ENCODE measurements around the gene SMAP1. TPM values are rescaled to one million over a fixed set of nuclear protein-coding genes. Genes with fewer than 3 reads are reported as not detected.
A peak's percentile ranks its signal among the peaks of the same experiment; 100 is the strongest.

Gene SMAP1
- total RNA-seq, 2 experiments from 2014 or later = 33.2 to 33.7 TPM

- H3K4me3 Mint-ChIP-seq = no peak overlapping the region
- CTCF ChIA-PET = interaction anchor here (1.4 kb wide), 1 partner anchor 12 kb away, joined by 4 read pairs; no protein-coding TSS in a partner anchor
These were observed 204.8 kb downstream of the SMAP1 start for GRCh38 chr6:70872469-70872868.

GRCh38 chr6:70874181-70874913, 206.7 kb downstream of the SMAP1 start:
- CTCF ChIA-PET = interaction anchor here (0.6 kb wide), 1 partner anchor 10 kb away, joined by 3 read pairs; no protein-coding TSS in a partner anchor
- no peak for ATAC-seq

More at GRCh38 chr6:70872469-70872868, 204.8 kb downstream of the SMAP1 start:
- H3K4me1 Mint-ChIP-seq = no peaks in the 10 kb centered on the region
- ATAC-seq = no peak
- no peak for DNase-seq
- peaks cover 5% of the 10 kb centered on the region for H3K36me3 Mint-ChIP-seq
- no peak overlapping the region for H3K27ac Mint-ChIP-seq
- H3K27me3 Mint-ChIP-seq = peaks cover 24% of the 10 kb centered on the region
- peaks cover 4% of the 10 kb centered on the region for H3K9me3 Mint-ChIP-seq (ENCODE audit: low read depth)

GRCh38 chr6:70879496-70879895, 211.8 kb downstream of the SMAP1 start:
- no peaks in the 10 kb centered on the region for H3K9me3 Mint-ChIP-seq (ENCODE audit: low read depth)
- DNase-seq (no peak), ATAC-seq (no peak)
- H3K36me3 Mint-ChIP-seq = no peaks in the 10 kb centered on the region
- H3K4me3 Mint-ChIP-seq = no peak overlapping the region
- peaks cover 19% of the 10 kb centered on the region for H3K27me3 Mint-ChIP-seq
- CTCF ChIA-PET = interaction anchor here (1.2 to 1.7 kb wide), 2 partner anchors 172 to 357 kb away, joined by 3 to 4 read pairs; no protein-coding TSS in a partner anchor
- no peaks in the 10 kb centered on the region for H3K4me1 Mint-ChIP-seq
- no peak overlapping the region for H3K27ac Mint-ChIP-seq

More at GRCh38 chr6:70874181-70874913, 206.7 kb downstream of the SMAP1 start:
- DNase-seq = no peak
- Mint-ChIP-seq H3K27me3 (peaks cover 19% of the 10 kb centered on the region), H3K4me1 (no peaks in the 10 kb centered on the region), H3K27ac (no peak overlapping the region), H3K9me3 (ENCODE audit: low read depth) (peaks cover 4% of the 10 kb centered on the region), H3K4me3 (no peak overlapping the region), H3K36me3 (peaks cover 5% of the 10 kb centered on the region)

GRCh38 chr6:70884074-70884983, 216.6 kb downstream of the SMAP1 start:
- CTCF ChIA-PET = interaction anchor here (0.6 to 2.6 kb wide), 35 partner anchors 10 to 663 kb away, joined by 3 to 39 read pairs (median 4); no protein-coding TSS in a partner anchor
- Mint-ChIP-seq H3K27ac (no peak overlapping the region), H3K4me3 (no peak overlapping the region), H3K4me1 (no peaks in the 10 kb centered on the region), H3K36me3 (no peaks in the 10 kb centered on the region), H3K9me3 (ENCODE audit: low read depth) (no peaks in the 10 kb centered on the region), H3K27me3 (peaks cover 9% of the 10 kb centered on the region)
- peak; percentile 59 for DNase-seq
- peak; percentile 83 for ATAC-seq

- Mint-ChIP-seq H3K36me3 (no peaks in the 10 kb centered on the region), H3K27me3 (peaks cover 5% of the 10 kb centered on the region), H3K27ac (no peak overlapping the region), H3K4me3 (no peak overlapping the region), H3K4me1 (no peaks in the 10 kb centered on the region), H3K9me3 (ENCODE audit: low read depth) (no peaks in the 10 kb centered on the region)
- CTCF ChIA-PET = interaction anchor here (2.5 to 2.6 kb wide), 3 partner anchors 70 to 365 kb away, joined by 11 to 39 read pairs (median 14); no protein-coding TSS in a partner anchor
- DNase-seq = no peak
- ATAC-seq = no peak
These were observed 218.4 kb downstream of the SMAP1 start for GRCh38 chr6:70886071-70886470.

- Mint-ChIP-seq H3K4me1 (no peaks in the 10 kb centered on the region), H3K27ac (no peak overlapping the region), H3K4me3 (no peak overlapping the region), H3K27me3 (peaks cover 2% of the 10 kb centered on the region), H3K36me3 (no peaks in the 10 kb centered on the region), H3K9me3 (ENCODE audit: low read depth) (no peaks in the 10 kb centered on the region)
- CTCF ChIA-PET = no interaction called here
- DNase-seq (no peak), ATAC-seq (no peak)
These were observed 219.0 kb downstream of the SMAP1 start for GRCh38 chr6:70886661-70887060.

- H3K36me3 Mint-ChIP-seq = no peaks in the 10 kb centered on the region
- H3K27ac Mint-ChIP-seq = no peak overlapping the region
- peaks cover 6% of the 10 kb centered on the region for H3K27me3 Mint-ChIP-seq
- no peaks in the 10 kb centered on the region for H3K9me3 Mint-ChIP-seq (ENCODE audit: low read depth)
- no peak for ATAC-seq
- H3K4me1 Mint-ChIP-seq = no peaks in the 10 kb centered on the region
- DNase-seq = no peak
- H3K4me3 Mint-ChIP-seq = no peak overlapping the region
- CTCF ChIA-PET = interaction anchor here (0.9 kb wide), 1 partner anchor 67 kb away, joined by 3 read pairs; no protein-coding TSS in a partner anchor
These were observed 221.6 kb downstream of the SMAP1 start for GRCh38 chr6:70889270-70889669.

- Mint-ChIP-seq H3K27me3 (peaks cover 17% of the 10 kb centered on the region), H3K9me3 (ENCODE audit: low read depth) (no peaks in the 10 kb centered on the region), H3K4me1 (no peaks in the 10 kb centered on the region), H3K27ac (no peak overlapping the region), H3K4me3 (no peak overlapping the region), H3K36me3 (no peaks in the 10 kb centered on the region)
- CTCF ChIA-PET = interaction anchor here (1.6 to 2.1 kb wide), 2 partner anchors 10 to 187 kb away, joined by 4 to 5 read pairs; no protein-coding TSS in a partner anchor
- ATAC-seq (no peak), DNase-seq (no peak)
These were observed 226.3 kb downstream of the SMAP1 start for GRCh38 chr6:70894001-70894400.

GRCh38 chr6:70900047-70900446, 232.4 kb downstream of the SMAP1 start:
- no peaks in the 10 kb centered on the region for H3K4me1 Mint-ChIP-seq
- H3K9me3 Mint-ChIP-seq (ENCODE audit: low read depth) = no peaks in the 10 kb centered on the region
- H3K4me3 Mint-ChIP-seq = no peak overlapping the region
- DNase-seq (no peak), ATAC-seq (no peak)
- H3K36me3 Mint-ChIP-seq = no peaks in the 10 kb centered on the region
- H3K27ac Mint-ChIP-seq = no peak overlapping the region
- CTCF ChIA-PET = no interaction called here
- H3K27me3 Mint-ChIP-seq = peaks cover 20% of the 10 kb centered on the region

- DNase-seq (no peak), ATAC-seq (no peak)
- Mint-ChIP-seq H3K4me1 (no peaks in the 10 kb centered on the region), H3K27ac (no peak overlapping the region), H3K27me3 (peaks cover 24% of the 10 kb centered on the region), H3K9me3 (ENCODE audit: low read depth) (no peaks in the 10 kb centered on the region), H3K36me3 (no peaks in the 10 kb centered on the region), H3K4me3 (no peak overlapping the region)
- CTCF ChIA-PET = no interaction called here
These were observed 233.6 kb downstream of the SMAP1 start for GRCh38 chr6:70901324-70901723.

- Mint-ChIP-seq H3K27me3 (peaks cover 18% of the 10 kb centered on the region), H3K9me3 (ENCODE audit: low read depth) (no peaks in the 10 kb centered on the region), H3K4me3 (no peak overlapping the region), H3K4me1 (no peaks in the 10 kb centered on the region), H3K36me3 (no peaks in the 10 kb centered on the region), H3K27ac (no peak overlapping the region)
- CTCF ChIA-PET = interaction anchor here (0.6 kb wide), 1 partner anchor 367 kb away, joined by 3 read pairs; no protein-coding TSS in a partner anchor
- ATAC-seq (no peak), DNase-seq (no peak)
These were observed 236.2 kb downstream of the SMAP1 start for GRCh38 chr6:70903665-70904452.

GRCh38 chr6:70905742-70906141, 238.1 kb downstream of the SMAP1 start:
- Mint-ChIP-seq H3K9me3 (ENCODE audit: low read depth) (no peaks in the 10 kb centered on the region), H3K4me1 (no peaks in the 10 kb centered on the region), H3K27me3 (peaks cover 13% of the 10 kb centered on the region), H3K27ac (no peak overlapping the region), H3K4me3 (no peak overlapping the region), H3K36me3 (no peaks in the 10 kb centered on the region)
- DNase-seq (no peak), ATAC-seq (no peak)
- CTCF ChIA-PET = interaction anchor here (1.3 to 2.3 kb wide), 2 partner anchors 7 to 50 kb away, joined by 3 to 10 read pairs; no protein-coding TSS in a partner anchor
